ENCODE measurements around the gene S100A10.

The S100A10 gene

DNA sequence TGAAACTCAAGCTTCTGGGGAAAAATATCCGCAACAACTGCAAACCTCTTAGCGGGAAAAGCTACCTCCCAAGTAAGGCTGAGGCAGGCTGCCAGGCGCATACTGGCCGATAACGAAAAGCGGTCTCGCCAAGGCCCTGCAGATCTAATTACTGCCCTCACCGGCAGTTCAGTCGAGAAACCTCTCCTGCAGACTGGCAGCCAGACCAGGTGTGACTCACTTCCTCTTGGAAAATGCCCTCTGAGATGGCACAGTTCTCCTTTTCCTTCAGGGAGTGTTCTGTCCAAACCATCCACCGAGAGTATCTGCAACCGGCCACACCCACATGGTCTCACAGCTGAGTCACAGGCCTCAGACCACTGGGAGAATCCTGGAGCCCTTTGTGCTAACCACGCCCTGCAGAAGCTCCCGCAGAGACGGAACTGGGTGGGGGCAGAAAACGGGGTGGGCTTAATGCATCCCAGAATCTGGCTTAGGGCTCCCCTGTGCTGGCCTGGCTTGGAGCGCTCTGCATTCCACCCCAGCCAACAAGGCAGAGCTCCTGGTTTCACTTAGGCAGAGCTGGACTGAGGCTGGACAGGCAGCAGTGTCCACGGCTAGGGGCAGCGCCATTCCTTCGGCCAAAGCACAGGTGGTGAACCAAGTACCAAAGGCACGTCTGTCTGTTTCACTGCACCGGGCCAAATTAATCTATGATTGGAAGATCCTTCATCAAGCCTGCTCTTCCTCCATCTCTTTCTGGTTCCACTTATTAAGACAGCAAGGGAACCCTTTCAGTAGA, 1.2 kb downstream of the S100A10 start:
- no peak overlapping the region for H3K27ac ChIP-seq (ENCODE audit: low read length)

DNA sequence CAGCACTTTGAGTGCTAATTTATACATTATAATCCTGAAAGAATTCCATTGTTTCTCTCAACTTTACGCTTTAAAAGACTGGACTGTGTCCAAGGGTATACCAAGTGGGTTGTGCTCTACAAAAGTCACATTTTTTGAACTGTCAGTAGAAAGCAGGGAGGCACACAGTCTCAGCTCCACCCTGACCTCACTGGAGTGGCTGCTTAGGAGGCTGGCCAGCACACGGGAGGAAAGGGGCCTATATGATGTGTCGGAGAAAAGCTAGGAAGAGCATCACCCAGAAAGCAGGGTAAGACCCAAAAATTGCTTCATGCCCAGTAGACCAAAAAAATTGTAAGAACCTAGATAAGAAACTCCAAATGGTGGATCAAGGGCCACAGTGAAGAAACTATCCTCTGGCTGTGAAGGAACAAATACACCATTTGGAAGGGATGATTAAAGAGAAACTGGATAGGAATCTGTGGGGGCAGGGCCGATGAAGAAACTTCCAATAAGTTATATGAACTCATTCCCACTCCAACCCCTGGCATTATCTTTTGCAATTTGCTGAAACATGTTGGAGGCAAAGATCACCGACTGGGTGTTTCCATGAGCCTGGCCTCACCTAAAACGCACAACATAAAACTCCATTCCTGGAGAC, 1.9 kb downstream of the S100A10 start:
- Histone ChIP-seq H2AFZ (ENCODE audit: low read length) (no peak overlapping the region), H3K27me3 (replicated peaks; ENCODE audit: insufficient read depth, low read length) (no peaks in the 10 kb centered on the region; the same call in 1 of the 2 replicates), H3K4me1 (ENCODE audit: low read length) (no peaks in the 10 kb centered on the region), H3K79me2 (ENCODE audit: low read length) (no peaks in the 10 kb centered on the region), H3K4me3 (ENCODE audit: low read length) (no peak overlapping the region), H3K9me3 (replicated peaks; ENCODE audit: insufficient read depth, low read length) (no peaks in the 10 kb centered on the region), H3K9ac (ENCODE audit: low read length) (no peak overlapping the region), H3K36me3 (replicated peaks; ENCODE audit: insufficient read depth, low read length) (no peaks in the 10 kb centered on the region), H4K20me1 (ENCODE audit: insufficient read depth, low read length) (no peaks in the 10 kb centered on the region), H3F3A (ENCODE audit: insufficient read depth, low read length) (peaks cover 4% of the 10 kb centered on the region; the same call in 1 of the 2 replicates), H3K4me2 (ENCODE audit: low read depth, low read length) (no peak overlapping the region), H3K27ac (ENCODE audit: low read length) (no peak overlapping the region), H3K9me2 (replicated peaks; ENCODE audit: insufficient read depth, low read length) (no peaks in the 10 kb centered on the region)
- no peak for DNase-seq
- TF ChIP-seq EZH2phosphoT487 (IDR thresholded peaks at IDR 0.05; ENCODE audit: low read length) (no peak), EZH2 (optimal IDR thresholded peaks at IDR 0.05; ENCODE audit: low read depth, low read length) (no peak)
- TF ChIP-seq, protein P1, sequence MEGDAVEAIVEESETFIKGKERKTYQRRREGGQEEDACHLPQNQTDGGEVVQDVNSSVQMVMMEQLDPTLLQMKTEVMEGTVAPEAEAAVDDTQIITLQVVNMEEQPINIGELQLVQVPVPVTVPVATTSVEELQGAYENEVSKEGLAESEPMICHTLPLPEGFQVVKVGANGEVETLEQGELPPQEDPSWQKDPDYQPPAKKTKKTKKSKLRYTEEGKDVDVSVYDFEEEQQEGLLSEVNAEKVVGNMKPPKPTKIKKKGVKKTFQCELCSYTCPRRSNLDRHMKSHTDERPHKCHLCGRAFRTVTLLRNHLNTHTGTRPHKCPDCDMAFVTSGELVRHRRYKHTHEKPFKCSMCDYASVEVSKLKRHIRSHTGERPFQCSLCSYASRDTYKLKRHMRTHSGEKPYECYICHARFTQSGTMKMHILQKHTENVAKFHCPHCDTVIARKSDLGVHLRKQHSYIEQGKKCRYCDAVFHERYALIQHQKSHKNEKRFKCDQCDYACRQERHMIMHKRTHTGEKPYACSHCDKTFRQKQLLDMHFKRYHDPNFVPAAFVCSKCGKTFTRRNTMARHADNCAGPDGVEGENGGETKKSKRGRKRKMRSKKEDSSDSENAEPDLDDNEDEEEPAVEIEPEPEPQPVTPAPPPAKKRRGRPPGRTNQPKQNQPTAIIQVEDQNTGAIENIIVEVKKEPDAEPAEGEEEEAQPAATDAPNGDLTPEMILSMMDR (IDR thresholded peaks at IDR 0.05; ENCODE audit: low read length): no peak

More for the DNA sequence above, 1.2 kb downstream of the S100A10 start:
- Histone ChIP-seq H3K9me2 (replicated peaks; ENCODE audit: insufficient read depth, low read length) (no peaks in the 10 kb centered on the region), H3K4me1 (ENCODE audit: low read length) (no peaks in the 10 kb centered on the region), H2AFZ (ENCODE audit: low read length) (peak overlapping the region; percentile 91), H3K9ac (ENCODE audit: low read length) (no peak overlapping the region), H3K79me2 (ENCODE audit: low read length) (no peaks in the 10 kb centered on the region), H3K36me3 (replicated peaks; ENCODE audit: insufficient read depth, low read length) (no peaks in the 10 kb centered on the region), H3F3A (ENCODE audit: insufficient read depth, low read length) (peaks cover 4% of the 10 kb centered on the region; the same call in 1 of the 2 replicates), H3K27me3 (replicated peaks; ENCODE audit: insufficient read depth, low read length) (no peaks in the 10 kb centered on the region; the same call in 1 of the 2 replicates), H3K9me3 (replicated peaks; ENCODE audit: insufficient read depth, low read length) (no peaks in the 10 kb centered on the region), H3K4me2 (ENCODE audit: low read depth, low read length) (peak overlapping the region; percentile 96; the same call in 1 of the 2 replicates), H3K4me3 (ENCODE audit: low read length) (peak overlapping the region; percentile 60), H4K20me1 (ENCODE audit: insufficient read depth, low read length) (no peaks in the 10 kb centered on the region)
- no peak for TF ChIP-seq EZH2 (optimal IDR thresholded peaks at IDR 0.05; ENCODE audit: low read depth, low read length)
- TF ChIP-seq, protein P1 (IDR thresholded peaks at IDR 0.05; ENCODE audit: low read length): no peak
- no peak for TF ChIP-seq EZH2phosphoT487 (IDR thresholded peaks at IDR 0.05; ENCODE audit: low read length)
- no peak for DNase-seq

DNA sequence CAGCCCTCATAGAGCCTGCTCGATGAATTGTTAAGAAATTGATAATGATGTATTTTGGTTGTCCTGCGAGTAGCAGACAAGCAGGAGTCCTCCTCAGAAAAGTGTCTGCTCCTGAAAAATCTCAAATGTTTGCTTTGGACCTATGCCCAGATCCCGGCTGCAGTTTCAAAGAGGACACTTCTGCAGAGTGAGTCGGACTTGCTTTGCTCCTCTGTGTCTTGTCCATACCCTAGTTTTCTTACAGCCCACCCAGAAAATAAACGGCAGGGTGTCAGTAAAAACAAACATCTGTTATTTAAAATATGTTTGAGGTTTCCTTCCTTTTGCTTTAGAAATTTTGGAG, 2.8 kb downstream of the S100A10 start:
- Histone ChIP-seq H4K20me1 (ENCODE audit: insufficient read depth, low read length) (no peaks in the 10 kb centered on the region), H3K9me2 (replicated peaks; ENCODE audit: insufficient read depth, low read length) (no peaks in the 10 kb centered on the region), H3K4me2 (ENCODE audit: low read depth, low read length) (no peak overlapping the region), H3K27ac (ENCODE audit: low read length) (no peak overlapping the region), H3K27me3 (replicated peaks; ENCODE audit: insufficient read depth, low read length) (no peaks in the 10 kb centered on the region; the same call in 1 of the 2 replicates), H2AFZ (ENCODE audit: low read length) (no peak overlapping the region), H3K79me2 (ENCODE audit: low read length) (no peaks in the 10 kb centered on the region), H3K9me3 (replicated peaks; ENCODE audit: insufficient read depth, low read length) (no peaks in the 10 kb centered on the region), H3K4me1 (ENCODE audit: low read length) (peaks cover 3% of the 10 kb centered on the region), H3K4me3 (ENCODE audit: low read length) (no peak overlapping the region), H3K36me3 (replicated peaks; ENCODE audit: insufficient read depth, low read length) (no peaks in the 10 kb centered on the region), H3K9ac (ENCODE audit: low read length) (no peak overlapping the region), H3F3A (ENCODE audit: insufficient read depth, low read length) (peaks cover 4% of the 10 kb centered on the region; the same call in 1 of the 2 replicates)
- TF ChIP-seq EZH2 (optimal IDR thresholded peaks at IDR 0.05; ENCODE audit: low read depth, low read length) (no peak), EZH2phosphoT487 (IDR thresholded peaks at IDR 0.05; ENCODE audit: low read length) (no peak)
- TF ChIP-seq, protein P1 (IDR thresholded peaks at IDR 0.05; ENCODE audit: low read length): no peak
- DNase-seq: no peak

All from MM.1S (cell line).